Tibial nerve (tissue), 4 donors: ENCODE results near the gene PLCE1.

Experiments
- EP300 ChIP-seq, 2 donors: sonication (generic); formaldehyde crosslinking; IDR thresholded peaks; one replicate each; pipeline ENCODE4 v1.6.1; 2017; ENCODE audit warnings: antibody characterized with exemption in 2 of 2, mild to moderate bottlenecking in 1 of 2
- TF ChIP-seq, protein P1 (sequence below), 5 experiments: fragments of 200-600 bp in 3 of 5; fragments of 450-650 bp in 2 of 5; sonication (generic) in 3 of 5; IDR thresholded peaks; one replicate each; pipeline ENCODE4 v1.5.1; 2016 to 2019; ENCODE audit warnings: antibody characterized with exemption in 5 of 5, mild to moderate bottlenecking in 3 of 5, moderate library complexity in 2 of 5

- TF ChIP-seq, protein P1, sequence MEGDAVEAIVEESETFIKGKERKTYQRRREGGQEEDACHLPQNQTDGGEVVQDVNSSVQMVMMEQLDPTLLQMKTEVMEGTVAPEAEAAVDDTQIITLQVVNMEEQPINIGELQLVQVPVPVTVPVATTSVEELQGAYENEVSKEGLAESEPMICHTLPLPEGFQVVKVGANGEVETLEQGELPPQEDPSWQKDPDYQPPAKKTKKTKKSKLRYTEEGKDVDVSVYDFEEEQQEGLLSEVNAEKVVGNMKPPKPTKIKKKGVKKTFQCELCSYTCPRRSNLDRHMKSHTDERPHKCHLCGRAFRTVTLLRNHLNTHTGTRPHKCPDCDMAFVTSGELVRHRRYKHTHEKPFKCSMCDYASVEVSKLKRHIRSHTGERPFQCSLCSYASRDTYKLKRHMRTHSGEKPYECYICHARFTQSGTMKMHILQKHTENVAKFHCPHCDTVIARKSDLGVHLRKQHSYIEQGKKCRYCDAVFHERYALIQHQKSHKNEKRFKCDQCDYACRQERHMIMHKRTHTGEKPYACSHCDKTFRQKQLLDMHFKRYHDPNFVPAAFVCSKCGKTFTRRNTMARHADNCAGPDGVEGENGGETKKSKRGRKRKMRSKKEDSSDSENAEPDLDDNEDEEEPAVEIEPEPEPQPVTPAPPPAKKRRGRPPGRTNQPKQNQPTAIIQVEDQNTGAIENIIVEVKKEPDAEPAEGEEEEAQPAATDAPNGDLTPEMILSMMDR (IDR thresholded peaks at IDR 0.05) = no peak
- no peak for TF ChIP-seq EP300 (IDR thresholded peaks at IDR 0.05)
These were observed 1.5 kb downstream of the PLCE1 start for GRCh38 chr10:93995182-93995581.
